Cerebellar nuclear complex (tissue), 1 donor: ENCODE results near the gene BASP1.
"Not testable (repeated sequence)": the region's sequence is repeated elsewhere in the genome, so short reads cannot be mapped to it uniquely, and the experiment has no call there.

Experiments
- DNase-seq, 2 experiments: peaks; one replicate each; lab custom pipeline; 2025; lab: John Stamatoyannopoulos, UW

Gene BASP1

GRCh38 chr5:17256171-17256570 lies 38.7 kb downstream of the BASP1 start:
- no peak for DNase-seq

GRCh38 chr5:17256839-17257238 lies 39.4 kb downstream of the BASP1 start:
- no peak for DNase-seq

- no peak for DNase-seq
Observed at GRCh38 chr5:17257705-17258273, 40.4 kb downstream of the BASP1 start.

GRCh38 chr5:17258431-17258830 lies 41.0 kb downstream of the BASP1 start:
- no peak for DNase-seq

GRCh38 chr5:17259012-17259411 lies 41.6 kb downstream of the BASP1 start:
- DNase-seq: not testable (repeated sequence)

GRCh38 chr5:17259630-17260257 lies 42.3 kb downstream of the BASP1 start:
- DNase-seq: no peak

GRCh38 chr5:17260549-17260948 lies 43.1 kb downstream of the BASP1 start:
- no peak for DNase-seq

GRCh38 chr5:17261075-17261474 lies 43.6 kb downstream of the BASP1 start:
- no peak for DNase-seq

GRCh38 chr5:17265041-17265440 lies 47.6 kb downstream of the BASP1 start:
- DNase-seq: no peak

GRCh38 chr5:17267106-17267505 lies 49.7 kb downstream of the BASP1 start:
- no peak for DNase-seq

- DNase-seq: no peak
Observed at GRCh38 chr5:17269201-17269600, 51.8 kb downstream of the BASP1 start.

- no peak for DNase-seq
Observed at GRCh38 chr5:17272111-17272510, 54.7 kb downstream of the BASP1 start.

- no peak for DNase-seq
Observed at GRCh38 chr5:17275289-17276158, 58.1 kb downstream of the BASP1 start.

- DNase-seq: no peak
Observed at GRCh38 chr5:17276445-17276844, 59.0 kb downstream of the BASP1 start.

- DNase-seq: no peak
Observed at GRCh38 chr5:17277907-17278306, 60.5 kb downstream of the BASP1 start.

- DNase-seq: no peak
Observed at GRCh38 chr5:17278931-17279330, 61.5 kb downstream of the BASP1 start.

GRCh38 chr5:17279487-17279886 lies 62.1 kb downstream of the BASP1 start:
- no peak for DNase-seq

- DNase-seq: no peak
Observed at GRCh38 chr5:17282283-17283120, 65.1 kb downstream of the BASP1 start.

- DNase-seq: no peak
Observed at GRCh38 chr5:17283121-17283415, 65.6 kb downstream of the BASP1 start.

- no peak for DNase-seq
Observed at GRCh38 chr5:17287501-17288155, 70.2 kb downstream of the BASP1 start.

- DNase-seq: no peak
Observed at GRCh38 chr5:17288570-17288969, 71.1 kb downstream of the BASP1 start.
